Measurements from ENCODE around the gene CTSZ. TPM values are rescaled to one million over a fixed set of nuclear protein-coding genes. Genes with fewer than 3 reads are reported as not detected.

Gene CTSZ
- total RNA-seq, 1 experiment from 2014 or later, result 113 TPM

DNA sequence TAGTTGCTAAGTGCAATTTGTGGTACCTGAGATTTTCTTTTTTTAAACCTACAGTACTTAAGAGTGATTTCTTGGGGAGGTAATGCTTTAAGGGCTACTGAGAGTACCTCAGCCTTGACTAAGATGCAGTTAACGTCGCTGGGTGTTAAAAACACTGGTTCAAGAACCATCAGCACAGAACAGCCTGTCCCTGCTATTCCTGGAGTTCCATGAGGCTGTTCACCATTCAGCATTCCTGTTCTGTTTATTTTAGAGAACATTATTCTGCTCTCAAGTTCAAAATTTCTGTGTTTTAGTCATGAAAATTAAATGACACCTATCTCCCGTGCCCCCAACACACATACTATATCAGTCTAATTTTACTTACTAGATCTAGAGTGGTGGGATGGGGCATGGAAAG is 37.2 kb upstream of the CTSZ start:
- POLR2A ChIA-PET, result no interaction called here

DNA sequence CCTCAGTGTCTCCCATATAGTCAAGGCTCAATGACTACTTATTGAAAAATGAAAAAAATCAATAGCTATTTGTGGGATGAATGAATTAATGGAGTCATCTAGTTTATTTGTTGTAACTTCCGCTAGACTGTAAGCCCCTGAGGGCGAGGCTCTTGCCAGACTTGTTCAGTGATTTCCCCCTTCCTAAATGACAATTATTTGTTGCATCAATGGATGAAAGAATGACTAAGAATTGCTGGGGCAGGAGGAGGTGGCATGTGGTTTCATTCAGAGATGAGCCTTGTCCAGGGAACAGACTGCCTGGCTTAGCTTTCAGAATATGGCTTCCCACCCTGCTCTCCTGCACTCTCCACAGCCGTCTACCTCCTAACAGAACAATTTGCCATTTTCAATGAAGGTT is 36.6 kb upstream of the CTSZ start:
- no peak for DNase-seq (ENCODE audit: low read depth, low spot score)
- BruUV-seq (replicated peaks), result no TSS peak
- POLR2A ChIA-PET, result interaction anchor here (2.1 kb wide), 1 partner anchor 11 kb away, joined by 8 read pairs; the partner anchor contains the start of gene ATP5F1E
- in situ Hi-C loops (cut with HindIII; ENCODE audit: low pct_unique_long_range_greater_than_20kb, low sequenced_read_pairs) (no loop called here), intact Hi-C loops (cut with micrococcal nuclease; ENCODE audit: unreplicated experiment) (no loop called here)
- peak overlapping the region; percentile 76 to 86; a peak in 3 of 4 replicates for H3K4me3 ChIP-seq (ENCODE audit: low read depth in 2 of 2, low read length in 2 of 2)
- H3K27me3 ChIP-seq (ENCODE audit: control insufficient read depth, insufficient read depth, low read length), result peaks cover 3% of the 10 kb centered on the region; the same call in 1 of the 2 replicates
- H3K27ac ChIP-seq (ENCODE audit: low read length), result peak overlapping the region; percentile 84
- no peak for ATAC-seq
- peaks cover 28% of the 10 kb centered on the region for H3K4me1 ChIP-seq (ENCODE audit: control insufficient read depth, insufficient read depth, low read length)
- TF ChIP-seq, protein P1, sequence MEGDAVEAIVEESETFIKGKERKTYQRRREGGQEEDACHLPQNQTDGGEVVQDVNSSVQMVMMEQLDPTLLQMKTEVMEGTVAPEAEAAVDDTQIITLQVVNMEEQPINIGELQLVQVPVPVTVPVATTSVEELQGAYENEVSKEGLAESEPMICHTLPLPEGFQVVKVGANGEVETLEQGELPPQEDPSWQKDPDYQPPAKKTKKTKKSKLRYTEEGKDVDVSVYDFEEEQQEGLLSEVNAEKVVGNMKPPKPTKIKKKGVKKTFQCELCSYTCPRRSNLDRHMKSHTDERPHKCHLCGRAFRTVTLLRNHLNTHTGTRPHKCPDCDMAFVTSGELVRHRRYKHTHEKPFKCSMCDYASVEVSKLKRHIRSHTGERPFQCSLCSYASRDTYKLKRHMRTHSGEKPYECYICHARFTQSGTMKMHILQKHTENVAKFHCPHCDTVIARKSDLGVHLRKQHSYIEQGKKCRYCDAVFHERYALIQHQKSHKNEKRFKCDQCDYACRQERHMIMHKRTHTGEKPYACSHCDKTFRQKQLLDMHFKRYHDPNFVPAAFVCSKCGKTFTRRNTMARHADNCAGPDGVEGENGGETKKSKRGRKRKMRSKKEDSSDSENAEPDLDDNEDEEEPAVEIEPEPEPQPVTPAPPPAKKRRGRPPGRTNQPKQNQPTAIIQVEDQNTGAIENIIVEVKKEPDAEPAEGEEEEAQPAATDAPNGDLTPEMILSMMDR (IDR thresholded peaks at IDR 0.05), result no peak
- TF ChIP-seq TCF7L2 (IDR thresholded peaks at IDR 0.05; ENCODE audit: low read depth, low read length), result no peak
- TF ChIP-seq, protein P2, sequence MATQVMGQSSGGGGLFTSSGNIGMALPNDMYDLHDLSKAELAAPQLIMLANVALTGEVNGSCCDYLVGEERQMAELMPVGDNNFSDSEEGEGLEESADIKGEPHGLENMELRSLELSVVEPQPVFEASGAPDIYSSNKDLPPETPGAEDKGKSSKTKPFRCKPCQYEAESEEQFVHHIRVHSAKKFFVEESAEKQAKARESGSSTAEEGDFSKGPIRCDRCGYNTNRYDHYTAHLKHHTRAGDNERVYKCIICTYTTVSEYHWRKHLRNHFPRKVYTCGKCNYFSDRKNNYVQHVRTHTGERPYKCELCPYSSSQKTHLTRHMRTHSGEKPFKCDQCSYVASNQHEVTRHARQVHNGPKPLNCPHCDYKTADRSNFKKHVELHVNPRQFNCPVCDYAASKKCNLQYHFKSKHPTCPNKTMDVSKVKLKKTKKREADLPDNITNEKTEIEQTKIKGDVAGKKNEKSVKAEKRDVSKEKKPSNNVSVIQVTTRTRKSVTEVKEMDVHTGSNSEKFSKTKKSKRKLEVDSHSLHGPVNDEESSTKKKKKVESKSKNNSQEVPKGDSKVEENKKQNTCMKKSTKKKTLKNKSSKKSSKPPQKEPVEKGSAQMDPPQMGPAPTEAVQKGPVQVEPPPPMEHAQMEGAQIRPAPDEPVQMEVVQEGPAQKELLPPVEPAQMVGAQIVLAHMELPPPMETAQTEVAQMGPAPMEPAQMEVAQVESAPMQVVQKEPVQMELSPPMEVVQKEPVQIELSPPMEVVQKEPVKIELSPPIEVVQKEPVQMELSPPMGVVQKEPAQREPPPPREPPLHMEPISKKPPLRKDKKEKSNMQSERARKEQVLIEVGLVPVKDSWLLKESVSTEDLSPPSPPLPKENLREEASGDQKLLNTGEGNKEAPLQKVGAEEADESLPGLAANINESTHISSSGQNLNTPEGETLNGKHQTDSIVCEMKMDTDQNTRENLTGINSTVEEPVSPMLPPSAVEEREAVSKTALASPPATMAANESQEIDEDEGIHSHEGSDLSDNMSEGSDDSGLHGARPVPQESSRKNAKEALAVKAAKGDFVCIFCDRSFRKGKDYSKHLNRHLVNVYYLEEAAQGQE (IDR thresholded peaks at IDR 0.05; ENCODE audit: insufficient read depth in 1 of 2, low read depth in 2 of 2, low read length in 1 of 2), result no peak
- peaks cover 5% of the 10 kb centered on the region; the same call in 1 of the 2 replicates for H3K36me3 ChIP-seq (ENCODE audit: control insufficient read depth, insufficient read depth, low read length)
- CTCF ChIA-PET, result interaction anchor here (0.7 kb wide), 1 partner anchor 12 kb away, joined by 3 read pairs; the partner anchor contains the start of gene ATP5F1E
- no peaks in the 10 kb centered on the region for H3K9me3 ChIP-seq (ENCODE audit: control insufficient read depth, insufficient read depth, low read depth, low read length)

More for the DNA sequence above, 37.2 kb upstream of the CTSZ start:
- DNase-seq (ENCODE audit: low read depth, low spot score), result no peak
- Histone ChIP-seq H3K27ac (ENCODE audit: low read length) (peak overlapping the region; percentile 84; the same call in 1 of the 2 replicates), H3K36me3 (ENCODE audit: control insufficient read depth, insufficient read depth, low read length) (peaks cover under 1% of the 10 kb centered on the region; the same call in 1 of the 2 replicates), H3K4me1 (ENCODE audit: control insufficient read depth, insufficient read depth, low read length) (peaks cover 22% of the 10 kb centered on the region), H3K27me3 (ENCODE audit: control insufficient read depth, insufficient read depth, low read length) (peaks cover 3% of the 10 kb centered on the region; the same call in 1 of the 2 replicates), H3K4me3 (ENCODE audit: low read depth in 2 of 2, low read length in 2 of 2) (no peak overlapping the region), H3K9me3 (ENCODE audit: control insufficient read depth, insufficient read depth, low read depth, low read length) (no peaks in the 10 kb centered on the region)
- no peak for ATAC-seq
- CTCF ChIA-PET, result interaction anchor here (0.7 kb wide), 1 partner anchor 12 kb away, joined by 3 read pairs; the partner anchor contains the start of gene ATP5F1E
- in situ Hi-C loops (cut with HindIII; ENCODE audit: low pct_unique_long_range_greater_than_20kb, low sequenced_read_pairs) (no loop called here), intact Hi-C loops (cut with micrococcal nuclease; ENCODE audit: unreplicated experiment) (no loop called here)
- no peak for TF ChIP-seq TCF7L2 (IDR thresholded peaks at IDR 0.05; ENCODE audit: low read depth, low read length)
- TF ChIP-seq, protein P1 (IDR thresholded peaks at IDR 0.05), result no peak
- no TSS peak for BruUV-seq (replicated peaks)

All from Panc1 (cell line).